Measurements from ENCODE around the gene PEX7.
A peak's percentile ranks its signal among the peaks of the same experiment; 100 is the strongest.
"Not testable (repeated sequence)": the region's sequence is repeated elsewhere in the genome, so short reads cannot be mapped to it uniquely, and the experiment has no call there.

Gene PEX7

DNA sequence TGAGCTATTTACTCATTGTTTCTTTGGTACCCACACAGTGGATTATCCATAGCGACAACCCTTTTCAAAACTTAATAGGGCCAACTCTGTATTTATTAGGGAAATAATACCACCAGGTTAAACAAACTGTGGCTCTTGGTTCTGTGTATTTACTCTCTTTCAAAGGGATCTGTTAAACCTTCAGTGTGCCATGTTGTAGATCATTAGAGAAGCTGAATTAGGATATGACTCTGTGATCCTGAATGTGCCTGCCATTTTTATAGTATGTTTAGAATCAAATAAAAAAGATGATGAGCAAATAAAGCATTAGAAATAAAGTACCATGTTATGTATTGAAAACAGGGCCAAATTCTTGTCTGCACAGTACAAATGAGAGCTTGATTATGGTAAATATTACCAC lies 74.7 kb downstream of the PEX7 start:
- no peak for DNase-seq (ENCODE audit: low spot score)

DNA sequence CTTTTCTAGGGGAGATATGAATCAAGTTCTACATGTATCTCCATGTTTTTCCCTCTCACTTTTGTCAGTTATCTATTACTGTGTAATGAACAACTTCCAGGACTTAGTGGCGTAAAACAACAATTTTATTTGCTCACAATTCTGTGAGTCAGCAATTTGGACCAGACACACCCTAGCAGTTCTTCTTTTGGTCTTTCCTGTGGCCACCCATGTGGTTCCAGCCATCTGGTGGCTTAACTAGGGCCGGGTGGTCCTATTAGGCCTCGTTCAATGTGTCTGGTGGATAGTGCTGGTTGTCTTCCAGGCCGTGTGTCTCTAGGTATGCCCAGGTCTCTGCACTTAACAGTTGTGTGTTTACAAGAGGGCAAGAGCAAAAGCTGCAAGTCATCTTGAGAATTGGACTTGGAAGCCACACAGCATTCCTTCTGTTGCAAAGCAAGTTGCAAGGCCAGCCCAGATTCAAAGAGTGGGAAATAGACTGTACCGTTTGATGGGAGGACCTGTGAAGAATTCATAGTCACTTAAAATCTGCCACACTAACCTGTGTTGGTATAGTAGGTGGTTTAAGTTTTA lies 78.9 kb downstream of the PEX7 start:
- no peak for DNase-seq (ENCODE audit: low spot score)

DNA sequence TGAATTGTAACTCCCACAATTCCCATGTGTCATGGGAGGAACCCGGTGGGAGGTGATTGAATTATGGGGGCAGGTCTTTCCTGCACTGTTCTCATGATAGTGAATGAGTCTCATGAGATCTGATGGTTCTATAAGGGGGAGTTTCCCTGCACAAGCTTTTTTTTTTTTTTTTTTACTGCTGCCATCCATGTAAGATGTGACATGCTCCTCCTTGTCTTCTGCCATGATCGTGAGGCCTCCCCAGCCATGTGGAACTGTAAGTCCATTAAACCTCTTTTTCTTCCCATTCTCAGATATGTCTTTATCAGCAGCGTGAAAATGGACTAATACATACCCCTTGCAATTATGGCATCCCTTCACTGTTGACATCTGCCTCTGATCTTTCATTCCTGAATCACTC lies 82.1 kb downstream of the PEX7 start:
- DNase-seq (ENCODE audit: low spot score) = not testable (repeated sequence)

DNA sequence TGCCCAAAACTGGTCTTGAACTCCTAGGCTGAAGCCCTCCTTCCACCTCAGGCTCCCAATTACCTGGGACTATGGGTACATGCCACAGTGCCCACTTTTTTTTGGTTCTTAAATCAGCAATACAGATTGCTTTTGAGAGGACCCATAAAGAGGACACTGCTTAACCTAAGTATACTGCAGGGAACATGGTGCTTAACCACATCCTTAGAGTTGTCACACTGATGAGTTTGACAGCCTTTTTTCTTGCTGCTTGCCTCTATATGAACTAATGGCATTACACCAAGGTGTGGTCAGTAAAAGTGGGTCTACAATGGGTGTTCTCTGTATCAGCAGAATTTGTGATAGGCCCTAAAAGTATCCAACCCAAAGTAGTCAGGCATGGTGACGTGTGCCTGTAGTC lies 92.6 kb downstream of the PEX7 start:
- DNase-seq (ENCODE audit: low spot score) = no peak

DNA sequence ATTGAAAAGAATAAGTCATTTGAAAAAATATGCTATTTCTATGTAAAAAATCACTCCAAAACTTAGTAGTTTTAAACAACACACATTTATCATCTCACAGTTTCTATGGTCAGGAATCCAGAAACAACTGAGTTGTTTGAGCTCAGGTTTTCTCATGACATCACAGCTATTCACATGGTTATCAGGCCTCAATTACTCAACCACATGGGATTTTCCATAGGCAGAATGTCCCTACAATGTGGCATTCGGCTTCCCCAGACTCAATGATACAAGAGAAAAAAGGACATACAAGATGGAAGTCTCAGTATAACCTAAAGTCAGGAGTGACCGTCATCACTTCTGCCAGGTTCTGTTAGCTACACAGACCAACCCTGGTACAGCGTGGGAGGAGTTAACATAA lies 96.3 kb downstream of the PEX7 start:
- no peak for DNase-seq (ENCODE audit: low spot score)

DNA sequence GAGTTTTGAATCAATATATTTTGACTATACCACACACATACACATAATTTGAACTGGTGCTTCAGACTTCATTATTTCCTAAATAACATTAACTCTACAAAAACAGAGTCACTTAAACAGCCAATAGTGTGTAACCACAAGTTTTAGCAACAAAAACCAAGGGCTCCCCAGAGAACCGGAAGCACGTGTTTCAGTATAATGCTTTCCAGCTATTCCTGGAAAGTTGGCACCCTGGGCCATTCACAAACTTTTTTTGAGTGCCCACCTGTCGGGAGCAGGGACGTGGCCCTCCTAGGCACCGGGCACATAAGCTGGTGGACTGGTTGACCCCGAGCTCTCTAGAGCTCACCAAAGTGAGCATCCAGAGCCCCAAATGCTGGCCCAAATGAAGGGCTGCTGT lies 97.8 kb downstream of the PEX7 start:
- DNase-seq (ENCODE audit: low spot score) = no peak

DNA sequence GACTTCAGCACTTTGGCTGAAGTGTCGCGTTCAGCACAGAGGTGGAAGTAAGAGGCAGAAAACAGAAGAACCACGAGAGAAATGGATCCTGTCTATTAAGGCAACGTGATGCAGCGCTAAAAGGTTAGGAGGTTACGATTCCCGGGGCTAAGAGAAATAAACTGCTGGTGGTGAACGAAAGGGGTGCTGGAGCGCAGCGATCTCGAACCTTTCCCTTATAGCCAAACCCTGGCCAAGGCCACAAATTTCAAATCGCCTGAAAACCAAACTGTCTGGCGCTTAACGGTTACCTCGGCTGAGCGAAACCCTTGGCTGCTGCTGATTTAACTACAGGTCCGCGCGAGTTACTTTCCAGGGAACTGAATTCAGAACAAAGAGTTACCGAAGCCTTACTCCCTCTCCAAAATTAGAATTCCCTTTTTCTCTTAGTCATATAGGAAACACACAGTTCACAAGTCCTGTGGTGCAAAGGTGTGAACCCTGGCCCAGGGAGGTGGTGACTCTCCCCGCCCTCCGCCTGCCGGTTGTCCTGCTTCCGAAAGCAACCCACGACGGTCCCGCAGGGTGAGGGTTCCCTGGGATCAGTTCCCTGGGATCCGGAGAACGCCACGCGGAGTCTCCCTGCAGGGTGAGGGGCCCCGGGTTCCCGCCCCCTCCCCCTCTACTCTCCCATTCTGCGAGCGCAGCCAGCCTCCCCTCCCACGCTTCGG lies 98.4 kb downstream of the PEX7 start:
- DNase-seq (ENCODE audit: low spot score) = peak; percentile 54

DNA sequence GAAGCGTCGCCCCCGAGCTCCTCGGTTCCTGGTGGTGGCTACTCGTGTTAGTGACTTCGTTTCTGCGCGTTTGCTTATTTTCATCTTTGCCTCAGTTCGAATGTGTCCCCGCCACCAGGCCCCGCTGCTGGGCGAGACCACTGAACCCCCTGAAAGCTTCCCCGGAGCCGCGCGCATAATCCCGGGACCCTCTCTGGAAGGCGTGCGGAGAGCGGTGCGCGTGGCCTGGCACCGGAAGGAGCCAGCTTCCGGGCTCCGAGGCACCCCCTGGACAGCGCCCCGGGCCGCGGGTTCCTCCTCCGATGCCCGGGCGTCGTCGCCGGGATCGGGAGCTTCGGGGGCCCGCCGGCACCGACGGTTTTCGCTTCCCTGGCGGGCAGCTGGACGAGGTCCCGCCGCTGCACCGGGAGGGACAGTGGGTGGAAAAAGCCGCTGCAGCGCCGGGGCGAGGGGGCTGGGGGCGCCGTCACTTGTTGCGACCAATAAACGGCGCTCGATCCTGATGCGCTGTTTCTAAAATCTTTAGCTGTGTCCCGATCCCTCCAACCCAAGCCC lies 99.1 kb downstream of the PEX7 start:
- peak; percentile 61 for DNase-seq (ENCODE audit: low spot score)

DNA sequence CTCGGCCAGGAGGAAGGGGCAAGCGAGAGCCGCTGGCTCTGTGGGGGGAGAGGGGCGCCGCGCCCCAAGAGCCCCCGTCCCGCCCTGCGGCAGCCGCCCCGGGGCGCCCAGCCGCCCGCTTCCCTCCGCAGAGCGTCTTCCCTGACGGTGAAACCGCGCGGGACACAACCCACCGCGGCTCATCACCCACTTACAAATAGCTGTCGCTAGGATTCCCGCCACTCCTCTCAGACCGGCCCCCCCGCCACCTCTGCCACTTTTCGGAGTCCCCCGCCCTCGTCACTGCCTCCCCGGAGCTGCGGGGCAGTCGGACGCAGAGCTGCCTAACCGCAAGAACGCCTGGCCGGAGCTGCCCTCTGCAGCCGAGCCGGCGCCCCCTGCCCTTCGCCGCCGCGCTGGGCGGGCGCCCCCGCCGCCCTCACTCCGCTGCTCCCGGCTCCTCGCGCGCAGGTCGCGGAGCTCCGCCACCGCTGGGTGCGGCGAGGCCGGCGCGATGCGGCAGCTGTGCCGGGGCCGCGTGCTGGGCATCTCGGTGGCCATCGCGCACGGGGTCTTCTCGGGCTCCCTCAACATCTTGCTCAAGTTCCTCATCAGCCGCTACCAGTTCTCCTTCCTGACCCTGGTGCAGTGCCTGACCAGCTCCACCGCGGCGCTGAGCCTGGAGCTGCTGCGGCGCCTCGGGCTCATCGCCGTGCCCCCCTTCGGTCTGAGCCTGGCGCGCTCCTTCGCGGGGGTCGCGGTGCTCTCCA lies 99.7 kb downstream of the PEX7 start, which contains the start of gene SLC35D3:
Gene SLC35D3, plus strand, starts transcription at position 366 of the 749 bp plus-strand sequence. Its CDS starts 128 bp downstream, at position 494.
- peak; percentile 67 for DNase-seq (ENCODE audit: low spot score)

DNA sequence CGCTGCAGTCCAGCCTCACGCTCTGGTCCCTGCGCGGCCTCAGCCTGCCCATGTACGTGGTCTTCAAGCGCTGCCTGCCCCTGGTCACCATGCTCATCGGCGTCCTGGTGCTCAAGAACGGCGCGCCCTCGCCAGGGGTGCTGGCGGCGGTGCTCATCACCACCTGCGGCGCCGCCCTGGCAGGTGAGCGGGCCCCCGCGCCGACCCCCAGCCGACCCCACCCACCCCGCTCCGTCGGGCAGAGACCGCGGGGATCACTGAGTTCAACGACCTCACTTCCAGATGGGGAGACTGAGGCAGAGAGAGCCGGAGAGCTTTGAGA lies 100.3 kb downstream of the PEX7 start:
- DNase-seq (ENCODE audit: low spot score) = no peak

DNA sequence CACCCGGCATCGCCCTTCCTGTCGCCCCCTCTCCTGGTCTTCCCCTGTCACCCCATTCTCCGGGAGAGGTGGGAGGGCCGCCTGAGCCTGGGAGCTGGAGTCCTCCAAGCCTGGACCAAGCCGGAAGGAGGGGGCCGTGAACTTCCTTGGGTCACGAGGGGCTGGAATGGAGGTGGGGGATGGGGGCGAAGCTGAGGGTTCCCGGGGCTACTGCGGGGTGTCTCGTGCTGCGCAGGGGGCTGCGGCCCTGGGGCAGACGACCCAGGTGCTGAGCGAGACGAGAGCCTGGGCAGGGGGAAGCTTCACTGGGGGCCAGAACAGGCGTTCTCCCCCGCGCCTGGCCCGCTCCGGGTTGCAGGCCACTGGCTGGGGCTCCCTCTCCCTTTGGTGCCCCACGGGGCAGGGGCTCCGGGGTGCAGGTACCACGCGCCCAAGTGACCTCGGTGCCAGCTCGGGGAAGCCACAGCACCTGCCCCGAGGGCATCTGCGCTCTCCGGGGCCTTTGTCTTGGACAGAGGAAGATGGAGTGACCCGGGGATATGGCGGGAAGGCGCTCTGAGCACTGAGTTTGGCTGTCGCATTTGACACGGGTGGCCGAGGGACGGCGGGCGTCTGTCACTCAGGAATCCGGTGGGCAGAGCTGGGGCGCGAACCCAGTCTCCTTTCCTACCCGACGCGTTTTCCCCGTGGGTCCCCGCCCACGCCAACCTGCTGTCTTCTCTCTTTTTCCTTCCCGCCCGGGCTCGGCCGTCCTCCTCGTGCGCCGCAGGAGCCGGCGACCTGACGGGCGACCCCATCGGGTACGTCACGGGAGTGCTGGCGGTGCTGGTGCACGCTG lies 100.9 kb downstream of the PEX7 start:
- peak; percentile 57 for DNase-seq (ENCODE audit: low spot score)

DNA sequence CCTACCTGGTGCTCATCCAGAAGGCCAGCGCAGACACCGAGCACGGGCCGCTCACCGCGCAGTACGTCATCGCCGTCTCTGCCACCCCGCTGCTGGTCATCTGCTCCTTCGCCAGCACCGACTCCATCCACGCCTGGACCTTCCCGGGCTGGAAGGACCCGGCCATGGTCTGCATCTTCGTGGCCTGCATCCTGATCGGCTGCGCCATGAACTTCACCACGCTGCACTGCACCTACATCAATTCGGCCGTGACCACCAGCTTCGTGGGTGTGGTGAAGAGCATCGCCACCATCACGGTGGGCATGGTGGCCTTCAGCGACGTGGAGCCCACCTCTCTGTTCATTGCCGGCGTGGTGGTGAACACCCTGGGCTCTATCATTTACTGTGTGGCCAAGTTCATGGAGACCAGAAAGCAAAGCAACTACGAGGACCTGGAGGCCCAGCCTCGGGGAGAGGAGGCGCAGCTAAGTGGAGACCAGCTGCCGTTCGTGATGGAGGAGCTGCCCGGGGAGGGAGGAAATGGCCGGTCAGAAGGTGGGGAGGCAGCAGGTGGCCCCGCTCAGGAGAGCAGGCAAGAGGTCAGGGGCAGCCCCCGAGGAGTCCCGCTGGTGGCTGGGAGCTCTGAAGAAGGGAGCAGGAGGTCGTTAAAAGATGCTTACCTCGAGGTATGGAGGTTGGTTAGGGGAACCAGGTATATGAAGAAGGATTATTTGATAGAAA lies 101.7 kb downstream of the PEX7 start:
- no peak for DNase-seq (ENCODE audit: low spot score)

DNA sequence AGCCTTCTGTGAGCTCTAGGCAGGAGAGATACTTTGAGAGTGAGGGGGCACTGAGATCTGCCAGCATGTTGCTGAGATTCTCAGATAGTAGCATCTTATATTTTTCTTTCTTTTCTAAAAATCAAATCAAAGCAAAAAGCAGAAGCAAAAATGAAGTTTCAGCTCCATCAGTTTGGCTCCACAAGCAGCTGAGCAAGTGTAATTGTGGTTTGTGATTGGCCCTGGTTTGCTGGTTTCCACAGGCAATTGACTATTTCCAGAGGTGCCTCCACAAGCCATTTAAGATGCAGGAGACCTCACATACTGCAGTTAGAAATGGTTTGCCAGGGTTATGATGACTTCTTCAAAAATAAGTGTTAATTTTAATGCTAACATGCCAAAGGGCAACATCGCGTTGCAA lies 104.0 kb downstream of the PEX7 start:
- no peak for DNase-seq (ENCODE audit: low spot score)

DNA sequence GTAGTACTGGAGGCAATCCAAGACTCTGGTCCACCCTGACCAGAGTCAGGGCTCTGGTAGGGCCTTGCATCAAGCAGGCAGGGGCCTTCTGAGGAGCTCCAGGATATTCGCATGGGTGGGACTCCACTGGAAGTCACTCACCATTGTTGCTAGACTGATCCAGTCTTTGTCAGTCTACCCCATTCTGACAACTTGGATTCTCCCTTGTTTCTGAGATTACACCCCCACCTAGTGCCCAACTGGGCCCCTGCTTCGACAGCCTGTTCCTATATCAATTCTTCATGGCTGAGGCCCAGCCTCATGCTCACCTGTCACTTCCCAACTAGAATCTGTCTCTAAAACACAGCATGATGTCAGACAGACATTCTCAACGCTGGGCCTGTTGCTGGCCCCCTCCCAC lies 104.9 kb downstream of the PEX7 start:
- peak; percentile 46 for DNase-seq (ENCODE audit: low spot score)

DNA sequence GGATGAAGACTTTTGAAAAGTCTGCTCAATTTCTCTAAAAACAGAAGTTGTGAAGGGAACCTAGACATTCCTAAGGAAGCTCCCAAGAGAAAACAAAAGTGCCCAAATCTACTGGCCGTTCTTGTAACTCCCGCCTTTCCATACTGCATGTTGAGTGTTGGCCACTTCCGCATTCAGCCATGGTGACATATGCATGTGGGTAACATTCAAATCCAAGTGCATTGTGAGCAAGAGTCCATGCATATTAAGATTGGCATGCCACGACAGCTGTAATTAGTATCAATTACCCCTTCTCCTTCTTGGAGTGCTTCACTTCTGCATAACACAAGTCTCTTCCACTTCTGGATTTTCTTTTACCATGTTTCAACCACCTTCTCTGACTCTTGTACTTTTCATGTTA lies 108.1 kb downstream of the PEX7 start:
- DNase-seq (ENCODE audit: low spot score) = no peak

DNA sequence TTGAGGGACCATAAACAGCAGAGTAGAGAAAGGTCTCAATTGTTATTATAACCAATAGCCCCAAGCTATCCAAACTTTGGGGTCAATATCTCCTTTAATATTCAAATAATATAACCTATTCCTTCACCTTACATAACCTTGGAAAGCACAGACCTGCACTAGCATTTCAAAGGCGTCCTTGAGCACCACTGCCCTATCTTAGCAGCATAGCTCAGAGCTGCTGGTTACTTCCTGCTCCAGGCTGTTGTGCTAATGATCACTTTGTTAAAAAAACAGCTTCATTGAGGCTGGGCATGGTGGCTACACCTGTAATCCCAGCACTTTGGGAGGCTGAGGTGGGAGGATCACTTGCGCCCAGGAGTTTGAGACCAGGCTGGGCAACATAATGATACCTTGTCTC lies 110.2 kb downstream of the PEX7 start:
- DNase-seq (ENCODE audit: low spot score) = no peak

DNA sequence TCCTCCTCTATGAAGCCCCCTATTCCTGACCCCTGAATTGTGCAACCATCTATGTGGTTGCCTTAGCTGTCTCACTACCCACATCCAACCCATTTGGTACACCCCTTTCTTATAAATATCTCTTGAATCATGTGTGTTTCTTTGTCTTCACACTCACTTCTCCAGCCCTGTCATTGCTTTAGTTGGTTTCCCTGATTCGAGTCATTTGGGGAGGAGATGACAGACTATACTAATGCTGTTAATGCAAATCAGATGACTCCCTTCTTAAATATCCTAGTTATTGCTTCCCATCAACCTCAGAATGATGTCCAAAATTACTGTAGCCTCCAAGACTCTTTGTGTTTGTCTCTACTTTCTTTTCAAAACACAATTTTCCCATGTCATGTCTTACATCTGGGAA lies 122.7 kb downstream of the PEX7 start:
- no peak for DNase-seq (ENCODE audit: low spot score)

DNA sequence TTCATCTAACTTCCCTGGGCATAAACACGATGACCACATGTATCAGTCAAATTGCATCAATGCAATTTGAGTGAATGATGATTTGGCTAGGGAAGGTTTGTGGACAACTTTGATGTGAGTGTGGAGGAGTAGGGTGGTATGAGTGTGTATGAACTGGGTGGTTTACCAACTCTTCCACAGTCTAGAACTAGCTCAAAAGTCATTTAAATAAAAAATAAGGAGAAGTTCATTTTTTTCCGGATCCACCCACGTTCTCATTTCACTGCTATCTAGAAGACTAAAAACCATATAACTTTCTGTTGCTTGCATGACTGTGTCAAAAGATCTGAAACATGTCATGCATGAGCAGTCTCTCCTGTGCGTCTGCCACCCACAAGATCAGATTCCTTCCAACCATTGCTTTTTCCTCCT lies 123.3 kb downstream of the PEX7 start:
- no peak for DNase-seq (ENCODE audit: low spot score)

DNA sequence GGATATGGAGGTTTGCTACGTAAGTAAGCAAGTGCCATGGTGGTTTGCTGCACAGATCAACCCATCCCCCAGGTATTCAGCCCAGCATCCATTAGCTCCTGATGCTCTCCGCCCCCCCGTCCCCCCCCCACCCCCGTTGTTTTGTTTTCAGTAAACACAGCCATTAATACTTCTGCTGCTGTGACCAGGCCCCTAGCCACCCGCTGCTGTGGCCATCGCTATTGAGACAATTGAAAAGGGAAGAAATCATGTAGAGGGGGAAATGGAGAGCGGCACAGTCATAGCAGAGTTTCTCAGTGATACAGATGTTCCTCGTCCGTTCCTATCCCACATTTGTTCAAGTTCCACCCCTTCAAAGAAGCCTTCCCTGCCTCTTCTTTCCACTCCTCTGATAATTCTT lies 124.6 kb downstream of the PEX7 start:
- no peak for DNase-seq (ENCODE audit: low spot score)

DNA sequence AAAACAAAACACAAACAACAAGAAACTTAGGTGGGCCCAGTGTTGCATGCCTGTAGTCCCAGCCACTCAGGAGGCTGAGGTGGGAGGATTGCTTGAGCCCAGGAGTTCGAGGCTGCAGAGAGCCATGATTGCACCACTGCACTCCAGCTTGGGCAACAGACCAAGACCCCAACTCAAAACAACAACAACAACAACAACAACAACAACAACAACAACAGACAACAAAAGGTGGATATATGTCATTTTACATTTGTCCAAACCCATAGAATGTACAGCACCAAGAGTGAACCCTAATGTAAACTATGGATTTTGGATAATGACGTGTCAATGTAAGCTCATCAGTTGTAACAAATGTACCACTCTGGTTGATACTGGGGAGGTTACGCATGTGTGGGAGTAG lies 127.6 kb downstream of the PEX7 start:
- not testable (repeated sequence) for DNase-seq (ENCODE audit: low spot score)

DNA sequence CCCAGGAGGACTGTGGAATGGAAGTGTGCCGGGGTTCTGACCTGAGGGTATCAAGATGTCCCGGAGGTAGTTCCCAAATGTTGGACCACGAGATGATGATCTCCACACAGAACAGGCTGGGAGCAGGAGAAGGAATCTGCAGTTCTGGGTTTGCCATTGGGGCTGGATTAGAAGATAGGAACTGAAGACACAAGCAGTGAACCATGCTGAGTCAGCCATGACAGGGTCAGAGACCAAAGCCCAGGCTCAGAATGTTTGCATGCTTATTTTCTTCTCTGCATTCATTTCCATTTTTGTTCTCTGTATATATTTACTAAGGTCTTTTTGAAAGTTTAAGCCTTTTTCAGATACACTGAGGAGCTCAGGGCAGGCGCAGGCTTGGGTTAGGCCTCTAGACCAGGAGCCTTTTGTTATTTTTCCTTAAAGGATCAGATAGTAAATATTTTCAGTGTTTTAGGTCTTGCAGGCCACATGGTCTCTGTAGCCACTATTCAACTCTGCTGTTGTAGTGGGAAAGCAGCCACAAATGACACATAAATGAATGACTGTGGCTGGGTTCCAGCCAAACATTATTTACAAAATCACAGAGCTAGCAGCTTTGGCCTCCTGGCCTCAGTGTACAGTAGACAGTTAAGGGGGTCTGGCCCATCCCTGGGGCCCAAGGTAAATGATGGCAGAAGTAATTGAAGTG lies 128.2 kb downstream of the PEX7 start:
- DNase-seq (ENCODE audit: low spot score) = no peak

Data from ecto neural progenitor cell (in vitro differentiated cells).